SU-DHL-6 (cell line): Measurements from ENCODE around the gene GNPTAB.

Source experiments
- H2AFZ ChIP-seq: fragments of 200-600 bp; sonication (generic); 2 replicates; pipeline ENCODE4 v1.6.1; 2014; ENCODE audit warnings: low read depth, mild to moderate bottlenecking, moderate library complexity, mixed read lengths, antibody characterized with exemption, low read length; ENCODE audit not compliant: severe bottlenecking
- H3F3A ChIP-seq: fragments of 200-600 bp; shearing (Covaris generic); 2 replicates; pipeline ENCODE4 v1.6.0; 2016; ENCODE audit warnings: antibody characterized with exemption, mild to moderate bottlenecking; ENCODE audit not compliant: insufficient read depth
- H3K27ac ChIP-seq: fragments of 200-600 bp; sonication (generic); 2 replicates; pipeline ENCODE4 v1.5.1; 2016; ENCODE audit warnings: low read depth, mild to moderate bottlenecking, low read length, moderate library complexity, mixed read lengths
- H3K27me3 ChIP-seq: fragments of 200-600 bp; sonication (generic), shearing (Covaris generic); 2 replicates; pipeline ENCODE4 v1.6.0; 2014; ENCODE audit warnings: mild to moderate bottlenecking, low read length
- H3K36me3 ChIP-seq: fragments of 200-600 bp; sonication (generic); 2 replicates; pipeline ENCODE4 v1.6.1; 2014; ENCODE audit warnings: mild to moderate bottlenecking, low read length, mixed read lengths
- H3K4me2 ChIP-seq: fragments of 300-600, 200-600 bp; shearing (Covaris generic), sonication (generic); 2 replicates; pipeline ENCODE4 v1.6.0; 2014; ENCODE audit warnings: low read length, low read depth, mild to moderate bottlenecking; ENCODE audit not compliant: poor library complexity, severe bottlenecking
- H3K4me3 ChIP-seq: fragments of 200-600 bp; sonication (generic); 2 replicates; pipeline ENCODE4 v1.5.1; 2014; ENCODE audit warnings: antibody characterized with exemption, low read length, mild to moderate bottlenecking, mixed read lengths; ENCODE audit not compliant: insufficient read depth, poor library complexity, severe bottlenecking
- H3K79me2 ChIP-seq: fragments of 200-600 bp; sonication (generic); 2 replicates; pipeline ENCODE4 v1.6.1; 2014; ENCODE audit warnings: mild to moderate bottlenecking, low read length, moderate library complexity; ENCODE audit not compliant: insufficient read depth
- H3K9ac ChIP-seq: fragments of 200-600 bp; sonication (generic); 2 replicates; pipeline ENCODE4 v1.7.0; 2014; ENCODE audit warnings: mild to moderate bottlenecking, low read length
- H3K9me2 ChIP-seq: fragments of 200-600 bp; sonication (generic); replicated peaks from 2 replicates; pipeline ENCODE4 v1.6.1; 2014; ENCODE audit warnings: low read length; ENCODE audit not compliant: insufficient read depth
- H3K9me3 ChIP-seq: fragments of 200-600 bp; sonication (generic); 2 replicates; pipeline ENCODE4 v1.6.1; 2014; ENCODE audit warnings: low read length, mixed read lengths; ENCODE audit not compliant: insufficient read depth
- H4K20me1 ChIP-seq: fragments of 200-600 bp; sonication (generic); 2 replicates; pipeline ENCODE4 v1.6.1; 2014; ENCODE audit warnings: low read depth, mild to moderate bottlenecking, antibody characterized with exemption, low read length, moderate library complexity, mixed read lengths
- CTCF ChIP-seq: fragments of 200-600 bp; sonication (generic); IDR thresholded peaks from one replicate; pipeline ENCODE4 v1.5.1; 2017; ENCODE audit warnings: antibody characterized with exemption, mild to moderate bottlenecking, low read length, moderate library complexity; ENCODE audit not compliant: insufficient read depth, poor library complexity, severe bottlenecking
- EZH2phosphoT487 ChIP-seq: fragments of 200-600 bp; sonication (generic), shearing (Covaris generic); conservative IDR thresholded peaks from 2 replicates; pipeline ENCODE4 v1.6.1; 2018; ENCODE audit warnings: mild to moderate bottlenecking, antibody characterized with exemption, low read length, moderate library complexity, mixed read lengths

The GNPTAB gene

GRCh38 chr12:101809208-101809607, 21.6 kb downstream of the GNPTAB start:
- Histone ChIP-seq H3K4me3 (no peak overlapping the region), H3F3A (no peaks in the 10 kb centered on the region), H3K27me3 (no peaks in the 10 kb centered on the region), H3K27ac (no peak overlapping the region), H3K36me3 (no peaks in the 10 kb centered on the region), H3K9ac (no peak overlapping the region), H3K4me2 (no peak overlapping the region), H2AFZ (no peak overlapping the region), H3K79me2 (peaks cover 5% of the 10 kb centered on the region; the same call in 1 of the 2 replicates), H3K9me3 (no peaks in the 10 kb centered on the region), H3K9me2 (no peaks in the 10 kb centered on the region), H4K20me1 (peaks cover 9% of the 10 kb centered on the region)
- TF ChIP-seq CTCF (no peak), EZH2phosphoT487 (no peak)

GRCh38 chr12:101806265-101806664, 24.5 kb downstream of the GNPTAB start:
- no peaks in the 10 kb centered on the region for H3K27me3 ChIP-seq
- H3K36me3 ChIP-seq = no peaks in the 10 kb centered on the region
- H3K9me2 ChIP-seq = no peaks in the 10 kb centered on the region
- no peak for TF ChIP-seq CTCF
- TF ChIP-seq EZH2phosphoT487 = no peak
- no peaks in the 10 kb centered on the region for H3K9me3 ChIP-seq
- H3K79me2 ChIP-seq = peaks cover 5% of the 10 kb centered on the region; the same call in 1 of the 2 replicates
- H3K4me3 ChIP-seq = no peak overlapping the region
- peaks cover 10% of the 10 kb centered on the region for H4K20me1 ChIP-seq
- no peak overlapping the region for H3K9ac ChIP-seq
- H3K27ac ChIP-seq = no peak overlapping the region
- H3F3A ChIP-seq = no peaks in the 10 kb centered on the region
- H3K4me2 ChIP-seq = no peak overlapping the region
- H2AFZ ChIP-seq = no peak overlapping the region

- no peaks in the 10 kb centered on the region for H3K36me3 ChIP-seq
- no peaks in the 10 kb centered on the region for H3K9me3 ChIP-seq
- H3K4me3 ChIP-seq = no peak overlapping the region
- no peaks in the 10 kb centered on the region for H3K9me2 ChIP-seq
- H3K27ac ChIP-seq = no peak overlapping the region
- no peaks in the 10 kb centered on the region; the same call in 1 of the 2 replicates for H3K79me2 ChIP-seq
- H3F3A ChIP-seq = no peaks in the 10 kb centered on the region
- no peaks in the 10 kb centered on the region for H3K27me3 ChIP-seq
- peaks cover 10% of the 10 kb centered on the region for H4K20me1 ChIP-seq
- H3K9ac ChIP-seq = no peak overlapping the region
- TF ChIP-seq CTCF (no peak), EZH2phosphoT487 (no peak)
- H2AFZ ChIP-seq = no peak overlapping the region
- H3K4me2 ChIP-seq = no peak overlapping the region
These were observed 26.4 kb downstream of the GNPTAB start for GRCh38 chr12:101804409-101804808.
